NCI-H446 (cell line): ENCODE results near the gene CD300LG.
"Not testable (repeated sequence)": the region's sequence is repeated elsewhere in the genome, so short reads cannot be mapped to it uniquely, and the experiment has no call there.

ENCODE experiments used
- DNase-seq, 2 experiments: peaks; one replicate each; lab custom pipeline; 2025; lab: John Stamatoyannopoulos, UW

Gene CD300LG

DNA sequence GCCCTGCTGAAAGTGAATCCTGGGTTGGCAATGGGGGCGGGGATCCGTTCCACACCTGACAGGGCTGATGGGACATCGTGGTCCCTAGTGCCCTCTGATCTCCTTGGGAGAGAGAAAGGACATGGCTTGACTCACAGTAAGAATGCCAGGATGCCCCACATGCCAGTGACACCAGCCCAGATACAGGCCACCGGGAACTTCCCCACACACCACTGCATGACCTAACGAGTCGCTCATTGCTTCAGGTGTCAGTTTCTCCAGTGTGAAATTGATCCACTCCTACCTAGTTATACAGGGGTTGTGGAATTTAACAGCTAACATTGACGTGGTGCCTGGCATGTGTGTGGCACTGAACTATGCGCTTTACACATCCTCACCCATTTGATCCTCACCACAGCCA lies 7.5 kb downstream of the CD300LG start:
- DNase-seq = no peak

GRCh38 chr17:43855061-43855460 lies 8.1 kb downstream of the CD300LG start:
- DNase-seq = no peak

- no peak for DNase-seq
These were observed 9.2 kb downstream of the CD300LG start for GRCh38 chr17:43856141-43856540.

GRCh38 chr17:43857141-43857540 lies 10.2 kb downstream of the CD300LG start:
- no peak for DNase-seq

DNA sequence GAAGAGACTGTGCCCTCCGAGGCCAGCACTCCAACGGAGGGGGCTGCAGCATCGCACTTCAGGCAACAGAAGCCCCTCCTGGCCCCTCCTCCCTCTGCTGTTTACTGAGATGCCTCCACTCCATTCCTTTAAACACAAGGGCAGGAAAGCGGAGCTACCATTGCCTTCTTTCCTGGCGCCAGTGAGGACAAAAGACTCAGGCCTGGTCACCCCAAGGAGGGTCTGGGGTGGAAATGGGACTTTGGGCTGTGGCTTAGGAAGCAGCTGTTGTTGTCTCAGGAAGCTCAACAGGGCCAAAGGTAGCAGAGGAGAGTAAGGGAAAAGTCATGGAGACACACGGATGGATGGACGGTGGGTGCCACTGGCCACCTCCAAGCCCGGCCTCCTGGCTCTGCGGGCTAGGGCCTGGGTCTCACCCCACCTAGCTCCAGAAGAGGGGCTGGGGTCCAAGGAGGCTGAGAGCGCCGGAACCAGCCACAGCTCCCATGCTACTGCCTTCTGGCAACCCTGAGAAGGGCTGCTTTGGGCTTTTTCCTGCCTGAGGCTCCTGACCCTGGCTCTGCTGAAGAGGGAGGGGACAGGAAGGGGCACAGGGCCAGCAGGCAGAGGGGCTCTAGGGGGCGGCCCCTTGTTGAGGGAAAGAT lies 11.1 kb downstream of the CD300LG start:
- DNase-seq = no peak

GRCh38 chr17:43860077-43860725 lies 13.2 kb downstream of the CD300LG start:
- no peak for DNase-seq

DNA sequence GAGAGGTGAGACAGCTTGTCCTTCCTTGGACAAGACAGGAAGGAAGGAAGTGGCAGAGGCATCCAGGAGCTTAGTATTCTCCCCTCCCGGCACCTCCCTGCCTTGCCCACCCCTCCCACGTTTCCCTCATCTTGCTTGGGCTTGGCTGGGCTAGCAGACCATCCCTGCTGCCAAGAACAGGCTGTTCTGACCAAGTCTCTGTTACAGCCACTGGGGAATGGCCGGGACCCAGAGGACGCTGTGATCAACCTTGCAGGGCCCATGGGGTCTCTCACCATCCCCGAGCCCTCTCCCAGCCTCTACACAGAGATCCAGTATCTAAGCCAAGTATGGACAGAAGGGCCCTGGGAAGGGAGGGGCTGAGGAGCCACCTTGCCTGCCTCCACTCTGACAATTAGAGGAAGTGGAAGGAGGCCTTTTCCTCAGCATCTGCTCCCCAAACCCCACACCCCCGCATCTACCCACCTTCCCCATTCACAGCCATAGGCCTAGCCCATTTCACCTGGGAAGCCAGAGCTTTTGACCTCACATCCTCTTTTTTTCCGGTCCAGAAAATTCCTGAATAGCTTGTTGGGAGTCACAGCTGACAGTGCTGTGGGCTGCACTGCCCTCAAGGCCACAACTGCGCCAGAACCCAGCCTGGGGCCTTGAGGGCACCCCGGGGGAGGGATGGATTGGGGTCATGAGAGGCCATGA lies 14.1 kb downstream of the CD300LG start:
- no peak for DNase-seq

DNA sequence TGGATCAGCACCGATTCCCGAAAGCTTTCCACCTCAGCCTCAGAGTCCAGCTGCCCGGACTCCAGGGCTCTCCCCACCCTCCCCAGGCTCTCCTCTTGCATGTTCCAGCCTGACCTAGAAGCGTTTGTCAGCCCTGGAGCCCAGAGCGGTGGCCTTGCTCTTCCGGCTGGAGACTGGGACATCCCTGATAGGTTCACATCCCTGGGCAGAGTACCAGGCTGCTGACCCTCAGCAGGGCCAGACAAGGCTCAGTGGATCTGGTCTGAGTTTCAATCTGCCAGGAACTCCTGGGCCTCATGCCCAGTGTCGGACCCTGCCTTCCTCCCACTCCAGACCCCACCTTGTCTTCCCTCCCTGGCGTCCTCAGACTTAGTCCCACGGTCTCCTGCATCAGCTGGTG lies 15.0 kb downstream of the CD300LG start:
- DNase-seq = no peak

DNA sequence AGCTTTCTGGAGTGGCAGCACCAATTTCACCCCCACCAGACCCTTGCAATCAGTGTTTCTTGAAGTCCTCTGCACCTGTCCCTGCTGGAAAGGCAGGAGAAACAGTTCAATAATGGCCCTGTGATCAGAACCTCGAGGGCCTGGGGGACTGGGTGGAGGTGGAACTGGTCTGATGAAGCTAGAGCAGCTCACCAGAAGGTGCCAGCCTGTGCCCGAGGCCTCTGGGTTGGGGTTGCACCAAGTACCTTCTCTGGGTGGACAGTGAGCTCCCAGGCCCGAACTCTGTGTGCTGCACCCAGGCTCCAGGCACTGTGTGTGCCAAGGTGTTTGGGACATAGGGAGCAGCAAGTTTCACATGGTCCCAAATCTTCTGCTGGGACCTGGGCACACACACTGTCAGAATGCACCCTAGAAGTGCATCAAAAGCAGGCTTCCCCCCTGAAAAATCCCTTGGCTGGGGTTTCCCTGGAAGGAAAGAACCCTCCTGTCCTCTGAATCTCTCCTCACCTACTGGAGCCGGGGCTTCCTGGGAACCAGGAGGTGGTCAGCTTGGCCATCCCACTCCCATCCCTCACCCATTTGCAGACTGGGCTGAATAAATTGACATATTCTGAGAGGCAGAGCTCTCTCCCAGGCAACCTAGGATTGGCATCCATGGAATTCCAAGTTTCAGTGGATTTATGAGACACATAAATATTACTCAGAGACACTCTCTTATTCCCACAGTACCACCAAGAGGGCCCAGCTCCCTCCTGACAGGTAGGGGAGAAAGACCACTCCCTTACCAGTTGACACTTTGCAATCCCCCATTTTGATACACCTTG lies 17.4 kb downstream of the CD300LG start:
- DNase-seq = no peak

DNA sequence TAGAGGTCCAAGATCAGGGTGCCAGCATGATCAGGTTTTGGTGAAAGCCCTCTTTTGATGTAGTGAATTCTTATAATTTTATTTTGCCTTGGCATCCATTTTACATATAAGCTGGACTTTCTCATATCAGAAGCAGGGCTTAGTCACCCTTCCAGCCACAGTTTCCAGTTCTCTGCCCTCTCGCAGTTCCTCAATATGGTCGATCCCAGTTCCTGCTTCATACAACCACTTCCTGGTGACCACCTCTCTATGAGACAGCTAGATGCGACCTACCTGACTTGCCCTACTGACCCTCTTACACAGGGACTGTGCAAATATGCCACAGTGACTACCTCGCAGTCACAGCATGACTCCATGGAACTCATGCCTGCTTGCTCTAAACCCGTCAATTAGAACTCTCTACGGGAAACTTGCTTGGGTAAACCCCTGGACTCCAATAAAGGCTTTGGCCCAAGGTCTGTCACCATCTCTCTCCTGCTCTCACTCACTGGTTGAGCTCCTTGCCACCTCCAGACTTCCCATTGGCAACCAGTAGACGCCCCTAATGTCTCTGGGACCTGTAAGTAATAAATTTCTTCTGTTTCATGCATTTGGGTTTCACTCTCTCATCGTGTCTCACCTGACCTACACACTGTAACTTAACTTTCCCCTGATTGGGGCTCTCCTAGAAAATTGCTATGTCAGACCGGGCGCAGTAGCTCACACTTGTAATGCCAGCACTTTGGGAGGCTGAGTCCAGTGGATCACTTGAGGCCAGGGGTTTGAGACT lies 21.4 kb downstream of the CD300LG start:
- DNase-seq = no peak

- not testable (repeated sequence) for DNase-seq
These were observed 22.1 kb downstream of the CD300LG start for GRCh38 chr17:43869031-43869430.

- no peak for DNase-seq
These were observed 25.1 kb downstream of the CD300LG start for GRCh38 chr17:43871946-43872690.

GRCh38 chr17:43873091-43873490 lies 26.1 kb downstream of the CD300LG start:
- DNase-seq = no peak

- no peak for DNase-seq
These were observed 26.8 kb downstream of the CD300LG start for GRCh38 chr17:43873815-43874214.

DNA sequence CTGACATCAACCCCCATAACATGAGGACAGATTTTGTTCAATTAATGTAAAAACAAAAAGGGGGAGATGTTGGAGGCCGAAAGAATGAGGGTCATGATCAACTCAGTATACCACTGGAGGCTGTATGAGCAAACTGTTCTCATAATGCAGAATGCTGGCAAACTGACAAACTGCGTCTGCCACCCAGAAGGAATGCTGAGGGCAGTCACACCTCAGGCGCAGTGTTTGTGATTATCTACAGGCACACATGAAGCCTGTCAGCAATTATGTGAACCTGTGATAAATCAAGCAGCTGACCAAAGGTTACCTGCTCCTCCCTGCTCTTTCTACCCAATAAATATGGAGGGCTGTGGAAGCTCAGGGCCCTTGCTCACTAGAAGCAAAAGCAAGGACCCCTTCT lies 27.3 kb downstream of the CD300LG start:
- no peak for DNase-seq

GRCh38 chr17:43875476-43876147 lies 28.6 kb downstream of the CD300LG start:
- DNase-seq = no peak

DNA sequence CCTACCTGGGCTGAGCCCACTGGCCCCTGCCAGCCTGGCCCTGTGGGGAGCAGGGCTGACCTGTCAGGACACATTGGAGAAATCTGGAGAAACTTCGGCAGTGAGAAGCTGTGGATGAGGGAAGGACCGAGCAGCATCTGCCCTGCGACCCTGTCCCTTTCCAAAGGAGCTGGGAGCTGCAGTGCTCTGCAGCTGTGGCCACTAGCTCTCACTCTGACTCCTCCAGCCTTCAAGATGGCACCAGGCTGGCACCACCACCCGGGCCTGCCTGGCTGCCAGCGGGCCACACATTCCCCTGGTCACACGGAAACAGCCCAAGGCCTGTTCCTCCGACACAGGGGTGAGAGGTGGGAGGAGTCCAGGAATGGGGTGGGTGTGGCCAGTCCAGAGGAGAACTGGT lies 30.1 kb downstream of the CD300LG start:
- DNase-seq = no peak

DNA sequence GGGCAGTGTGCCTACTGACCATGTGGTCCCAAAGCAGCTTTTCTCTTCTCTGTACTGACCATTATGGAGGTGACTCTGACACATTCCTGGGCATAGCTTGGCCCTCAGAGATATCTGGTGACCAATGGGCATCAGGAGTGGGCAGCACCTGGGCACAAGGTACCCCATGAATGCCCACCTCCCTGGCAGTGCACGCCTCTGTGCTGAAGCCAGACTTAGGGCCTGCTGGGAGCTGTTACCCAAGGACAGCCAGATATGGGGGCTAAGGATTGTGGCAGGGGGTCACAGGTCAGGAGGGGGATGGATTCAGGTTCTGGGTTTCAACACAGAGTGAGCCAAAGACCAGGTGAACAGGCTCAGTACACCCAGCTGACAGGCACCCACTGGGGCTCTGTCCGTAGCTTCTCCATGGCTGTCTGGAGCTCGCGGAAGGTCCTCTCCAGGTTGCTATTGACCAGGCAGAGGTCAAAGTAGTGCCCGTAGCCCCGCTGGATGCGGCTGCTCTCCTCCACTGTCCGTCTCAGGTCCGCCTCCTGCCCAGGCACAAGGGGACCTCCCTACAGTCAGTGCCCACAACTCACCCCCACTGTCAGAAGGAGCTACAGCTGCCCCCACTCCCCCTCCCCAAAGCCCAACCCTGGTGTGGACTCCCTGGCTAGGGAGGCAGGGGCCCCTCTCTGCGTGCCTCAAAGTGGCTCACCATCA lies 30.6 kb downstream of the CD300LG start:
- no peak for DNase-seq

DNA sequence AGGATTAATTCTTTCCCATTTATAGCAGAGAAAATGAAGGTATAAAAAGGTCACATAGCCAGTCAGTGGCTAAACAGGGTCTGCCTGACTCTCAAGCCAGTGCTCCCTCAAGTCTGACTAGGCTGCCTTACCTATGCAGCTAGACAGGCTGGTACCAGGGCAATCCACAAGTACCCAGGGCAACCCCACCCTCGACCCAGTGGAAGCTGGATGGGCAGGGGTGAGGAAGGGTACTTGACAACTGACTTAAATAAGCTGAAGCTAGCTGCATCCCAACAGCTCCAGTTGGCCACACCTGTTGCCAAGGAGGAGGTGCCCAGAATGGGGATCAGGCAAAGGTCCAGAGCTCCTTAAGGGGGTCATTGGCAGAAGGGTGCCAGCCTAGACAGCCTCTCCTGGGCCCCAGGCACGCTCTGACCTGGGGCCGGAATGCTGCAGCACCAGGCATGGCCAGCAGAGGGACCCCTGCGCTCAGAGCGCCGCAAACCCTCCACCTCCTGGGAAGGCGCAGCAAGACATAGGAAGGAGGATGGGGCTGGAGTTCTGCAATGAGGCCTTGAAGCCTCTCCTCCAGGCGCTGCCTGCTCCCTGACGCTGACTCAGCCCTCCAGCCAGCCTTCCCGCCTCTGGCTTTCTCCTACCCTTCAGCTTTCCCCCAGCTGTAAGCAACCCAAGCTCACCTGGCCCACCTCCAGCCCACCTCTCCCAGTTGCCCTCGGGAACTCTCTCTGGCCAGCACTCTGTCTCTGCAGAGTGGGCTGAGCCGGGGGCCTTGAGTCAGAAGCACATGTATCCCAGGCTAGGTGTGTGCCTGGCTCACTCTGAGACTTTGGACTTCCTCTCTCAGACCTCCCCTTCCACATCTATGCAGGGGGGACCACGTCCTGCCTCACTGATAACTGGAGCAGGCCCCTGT lies 31.5 kb downstream of the CD300LG start:
- DNase-seq = peak in 1 of 2 experiments; percentile 64
